HFF-Myc (cell line): ENCODE data around the gene SLC25A1.

Experiments used
- DNase-seq: peaks from one replicate; pipeline ENCODE4 v3.0.0-alpha.2; 2011; ENCODE audit warnings: low read depth; ENCODE audit errors: extremely low read depth
- H3K4me3 ChIP-seq: replicated peaks from 2 replicates; pipeline ENCODE4 v1.5.1; 2011; ENCODE audit warnings: low read depth, mild to moderate bottlenecking, control low read depth, low read length
- CTCF ChIP-seq: IDR thresholded peaks from 2 replicates; pipeline ENCODE4 v1.5.1; 2012; ENCODE audit warnings: mild to moderate bottlenecking, low read depth, low read length, control low read depth; ENCODE audit errors: missing control alignments

Gene SLC25A1

GRCh38 chr22:19223617-19224016 lies 45.1 kb upstream of the SLC25A1 start:
- H3K4me3 ChIP-seq = no peak overlapping the region
- no peak for DNase-seq
- no peak for TF ChIP-seq CTCF

GRCh38 chr22:19223110-19223509 lies 44.6 kb upstream of the SLC25A1 start:
- TF ChIP-seq CTCF = no peak
- DNase-seq = no peak
- no peak overlapping the region for H3K4me3 ChIP-seq

GRCh38 chr22:19222242-19223005 lies 43.9 kb upstream of the SLC25A1 start:
- no peak for TF ChIP-seq CTCF
- H3K4me3 ChIP-seq = no peak overlapping the region
- no peak for DNase-seq

GRCh38 chr22:19220867-19221266 lies 42.3 kb upstream of the SLC25A1 start:
- H3K4me3 ChIP-seq = no peak overlapping the region
- DNase-seq = no peak
- TF ChIP-seq CTCF = no peak

- H3K4me3 ChIP-seq = no peak overlapping the region
- no peak for TF ChIP-seq CTCF
- DNase-seq = no peak
Observed at GRCh38 chr22:19218541-19219233, 40.2 kb upstream of the SLC25A1 start.

GRCh38 chr22:19216579-19216978 lies 38.0 kb upstream of the SLC25A1 start:
- no peak for DNase-seq
- no peak for TF ChIP-seq CTCF
- H3K4me3 ChIP-seq = no peak overlapping the region

GRCh38 chr22:19215360-19215759 lies 36.8 kb upstream of the SLC25A1 start:
- no peak overlapping the region for H3K4me3 ChIP-seq
- no peak for DNase-seq
- TF ChIP-seq CTCF = no peak
